IMR-90 (cell line): ENCODE data around the gene S100A12. TPM values are rescaled to one million over a fixed set of nuclear protein-coding genes. Genes with fewer than 3 reads are reported as not detected.

Experiments used
- ATAC-seq: fragments of 200-7000 bp; cut with Tn5 transposase; 2 replicates; pipeline ENCODE4 v1.9.1; 2020; ENCODE audit warnings: low read depth, mild to moderate bottlenecking, moderate library complexity
- BruUV-seq: library from RNA; stranded (reverse); fragments of 400-500 nt; replicated peaks from 2 replicates; lab custom pipeline; 2021; lab: Mats Ljungman, UMichigan
- CTCF ChIA-PET: fragments of 300-600 bp; formaldehyde crosslinking; extraction: SDS; loops from one replicate; lab custom pipeline; 2021; ENCODE audit warnings: antibody characterized with exemption; lab: Yijun Ruan, JAX
- POLR2A ChIA-PET: fragments of 300-600 bp; sonication (Branson Sonifier 250); formaldehyde crosslinking; loops from one replicate; lab custom pipeline; 2022; ENCODE audit warnings: antibody characterized with exemption; ENCODE audit not compliant: unreplicated experiment; lab: Charles Lee
- DNase-seq: peaks from one replicate; pipeline ENCODE4 v3.0.0; 2013
- H2AFZ ChIP-seq: replicated peaks from 2 replicates; pipeline ENCODE3; 2013; ENCODE audit warnings: low read length, mild to moderate bottlenecking; ENCODE audit not compliant: poor library complexity
- H2AK5ac ChIP-seq: 2 replicates; pipeline ENCODE4 v1.6.1; 2013; ENCODE audit warnings: low read depth, low read length, inconsistent platforms
- H2AK9ac ChIP-seq: replicated peaks from 2 replicates; pipeline ENCODE3; 2013; ENCODE audit warnings: mild to moderate bottlenecking, low read depth, low read length, moderate library complexity; ENCODE audit not compliant: poor library complexity
- H2BK120ac ChIP-seq: 2 replicates; pipeline ENCODE4 v1.6.1; 2013; ENCODE audit warnings: low read depth, low read length, inconsistent platforms
- H2BK15ac ChIP-seq: 3 replicates; pipeline ENCODE4 v1.6.1; 2013; ENCODE audit warnings: low read depth, low read length, inconsistent platforms
- H2BK20ac ChIP-seq: 2 replicates; pipeline ENCODE4 v1.6.1; 2013; ENCODE audit warnings: low read depth, mild to moderate bottlenecking, inconsistent platforms, low read length, moderate library complexity
- H2BK5ac ChIP-seq: 2 replicates; pipeline ENCODE4 v1.6.1; 2013; ENCODE audit warnings: mild to moderate bottlenecking, low read depth, low read length, inconsistent platforms; ENCODE audit not compliant: poor library complexity, severe bottlenecking
- H3K14ac ChIP-seq: replicated peaks from 2 replicates; pipeline ENCODE4 v1.6.1; 2013; ENCODE audit warnings: low read depth, low read length, inconsistent platforms
- H3K18ac ChIP-seq: 2 replicates; pipeline ENCODE4 v1.6.1; 2013; ENCODE audit warnings: low read depth, low read length, control low read depth
- H3K23ac ChIP-seq: 2 replicates; pipeline ENCODE4 v1.6.1; 2013; ENCODE audit warnings: low read depth, low read length, inconsistent platforms
- H3K27ac ChIP-seq: 2 replicates; pipeline ENCODE4 v1.5.1; 2013; ENCODE audit warnings: mild to moderate bottlenecking, control low read depth, low read length; ENCODE audit not compliant: insufficient read depth
- H3K27me3 ChIP-seq: 2 replicates; pipeline ENCODE4 v1.6.1; 2013; ENCODE audit warnings: low read length; ENCODE audit not compliant: control insufficient read depth, insufficient read depth
- H3K36me3 ChIP-seq: 2 replicates; pipeline ENCODE4 v1.6.1; 2013; ENCODE audit warnings: low read length, mixed read lengths; ENCODE audit not compliant: control insufficient read depth, insufficient read depth
- H3K4ac ChIP-seq: 2 replicates; pipeline ENCODE4 v1.6.1; 2013; ENCODE audit warnings: low read depth, low read length, inconsistent platforms
- H3K4me1 ChIP-seq: 2 replicates; pipeline ENCODE4 v1.6.1; 2013; ENCODE audit warnings: low read length, mixed read lengths; ENCODE audit not compliant: control insufficient read depth, insufficient read depth
- H3K4me2 ChIP-seq: 2 replicates; pipeline ENCODE4 v1.6.1; 2013; ENCODE audit warnings: low read depth, mild to moderate bottlenecking, control low read depth, low read length, moderate library complexity
- H3K4me3 ChIP-seq: 2 replicates; pipeline ENCODE4 v1.5.1; 2013; ENCODE audit warnings: low read depth, mild to moderate bottlenecking, control low read depth, low read length, moderate library complexity; ENCODE audit not compliant: insufficient read depth
- H3K56ac ChIP-seq: 2 replicates; pipeline ENCODE4 v1.6.1; 2013; ENCODE audit warnings: low read length, inconsistent platforms; ENCODE audit not compliant: insufficient read depth; ENCODE audit errors: extremely low read depth
- H3K79me1 ChIP-seq, 2 experiments: 2 replicates each; pipeline ENCODE4 v1.6.1; 2013; ENCODE audit warnings: low read length in 2 of 2, inconsistent platforms in 1 of 2, low read depth in 1 of 2
- H3K9ac ChIP-seq: 2 replicates; pipeline ENCODE4 v1.6.1; 2013; ENCODE audit warnings: low read depth, low read length, control low read depth
- H3K9me1 ChIP-seq: 2 replicates; pipeline ENCODE4 v1.6.1; 2013; ENCODE audit warnings: low read length, inconsistent platforms; ENCODE audit not compliant: insufficient read depth
- H3K9me3 ChIP-seq: 2 replicates; pipeline ENCODE4 v1.6.1; 2013; ENCODE audit warnings: low read length; ENCODE audit not compliant: control insufficient read depth, insufficient read depth
- H4K20me1 ChIP-seq: 2 replicates; pipeline ENCODE4 v1.6.1; 2013; ENCODE audit warnings: low read length, inconsistent platforms; ENCODE audit not compliant: insufficient read depth
- H4K5ac ChIP-seq: 2 replicates; pipeline ENCODE4 v1.6.1; 2013; ENCODE audit warnings: mild to moderate bottlenecking, low read depth, low read length, control low read depth
- H4K8ac ChIP-seq, 2 experiments: 2 replicates each; pipeline ENCODE4 v1.6.1; 2013; ENCODE audit warnings: low read depth in 2 of 2, low read length in 2 of 2, control low read depth in 1 of 2, inconsistent platforms in 1 of 2
- H4K91ac ChIP-seq: 2 replicates; pipeline ENCODE4 v1.6.1; 2013; ENCODE audit warnings: low read depth, low read length, inconsistent platforms; ENCODE audit not compliant: insufficient read depth
- CEBPB ChIP-seq: IDR thresholded peaks from 2 replicates; pipeline ENCODE4 v1.6.1; 2012; ENCODE audit warnings: low read depth, low read length, improper control_type of control experiment
- CTCF ChIP-seq: conservative IDR thresholded peaks from 2 replicates; pipeline ENCODE4 v1.5.1; 2012; ENCODE audit warnings: mild to moderate bottlenecking, low read depth, low read length, improper control_type of control experiment
- ELK1 ChIP-seq: fragments of 150-350 bp; IDR thresholded peaks from 2 replicates; pipeline ENCODE4 v1.6.1; 2016; ENCODE audit warnings: low read depth, mild to moderate bottlenecking, low read length, moderate library complexity, borderline replicate concordance
- FOS ChIP-seq: fragments of 150-350 bp; IDR thresholded peaks from 2 replicates; pipeline ENCODE4 v1.6.1; 2016; ENCODE audit warnings: low read depth, low read length
- MAFK ChIP-seq: IDR thresholded peaks from 2 replicates; pipeline ENCODE4 v1.6.1; 2012; ENCODE audit warnings: low read depth, low read length, improper control_type of control experiment
- MAZ ChIP-seq: IDR thresholded peaks from 2 replicates; pipeline ENCODE4 v1.6.1; 2012; ENCODE audit warnings: low read depth, mild to moderate bottlenecking, low read length, improper control_type of control experiment, moderate library complexity, borderline replicate concordance
- MXI1 ChIP-seq: IDR thresholded peaks from 2 replicates; pipeline ENCODE4 v1.6.1; 2012; ENCODE audit warnings: low read depth, mild to moderate bottlenecking, low read length, moderate library complexity, borderline replicate concordance
- NFE2L2 ChIP-seq: fragments of 150-350 bp; IDR thresholded peaks from 2 replicates; pipeline ENCODE4 v1.6.1; 2016; ENCODE audit warnings: low read depth, mild to moderate bottlenecking, low read length
- POLR2A ChIP-seq: IDR thresholded peaks from 2 replicates; pipeline ENCODE4 v1.6.1; 2012; ENCODE audit warnings: mild to moderate bottlenecking, low read depth, low read length
- RAD21 ChIP-seq: IDR thresholded peaks from 2 replicates; pipeline ENCODE4 v1.6.1; 2012; ENCODE audit warnings: low read length, improper control_type of control experiment
- RCOR1 ChIP-seq: IDR thresholded peaks from 2 replicates; pipeline ENCODE4 v1.6.1; 2012; ENCODE audit warnings: mild to moderate bottlenecking, low read length, improper control_type of control experiment; ENCODE audit not compliant: insufficient replicate concordance
- RFX5 ChIP-seq: IDR thresholded peaks from 2 replicates; pipeline ENCODE4 v1.8.0; 2012; ENCODE audit warnings: low read depth, mild to moderate bottlenecking, low read length, moderate library complexity
- SMC3 ChIP-seq: fragments of 150-350 bp; IDR thresholded peaks from 2 replicates; pipeline ENCODE4 v1.6.1; 2016; ENCODE audit warnings: low read depth, mild to moderate bottlenecking, antibody characterized with exemption, low read length, moderate library complexity
- WGBS, 2 experiments: methylation state at CpG; one replicate each; pipeline versions ENCODE4 v1.1.5 to v1.1.7; 2013; ENCODE audit warnings: missing lambda C conversion rate in 2 of 2; ENCODE audit not compliant: insufficient read length in 1 of 2; ENCODE audit errors: extremely low coverage in 2 of 2; 5-methylcytosine and 5-hydroxymethylcytosine counted together
- dilution Hi-C: fragments of 300-500 bp; cut with HindIII; formaldehyde crosslinking; loops from one replicate; pipeline ENCODE4 v1.14.3; 2018; ENCODE audit warnings: low sequenced_read_pairs; ENCODE audit not compliant: unreplicated experiment
- in situ Hi-C: fragments of 300-500 bp; cut with MboI; formaldehyde crosslinking; loops from 3 replicates; pipeline ENCODE4 v1.14.3; 2019; ENCODE audit warnings: low sequenced_read_pairs, inconsistent platforms, mixed read lengths
- intact Hi-C: fragments of 100-400 bp; cut with micrococcal nuclease; formaldehyde crosslinking; loops from 2 replicates; pipeline ENCODE4 v1.10.0; 2022
- polyA plus RNA-seq, 3 experiments: library from polyadenylated mRNA; depleted of rRNA; stranded (reverse); fragments of >200 nt; gene quantifications; 2 replicates each; pipeline ENCODE4 v1.2.3, GENCODE V29; 2012; ENCODE audit warnings: low replicate concordance in 1 of 3
- total RNA-seq: library from RNA; depleted of rRNA; stranded (reverse); fragments of >200 nt; gene quantifications from 2 replicates; pipeline ENCODE4 v1.2.3, GENCODE V29; 2012

The S100A12 gene
- total and polyA plus RNA-seq, 2 of the 4 experiments (the other 2 are of a cell fraction), result not detected

- H3K4me3 ChIP-seq, result no peak overlapping the region
- in situ Hi-C loops (no loop called here), intact Hi-C loops (loop anchor here (1.0 kb wide), 1 partner anchor 95 kb away; no protein-coding TSS in a partner anchor), dilution Hi-C loops (no loop called here)
- H2BK120ac ChIP-seq, result no peak overlapping the region
- POLR2A ChIA-PET, result no interaction called here
- no peak overlapping the region for H3K4me2 ChIP-seq
- H2BK5ac ChIP-seq, result no peak overlapping the region
- no peaks in the 10 kb centered on the region for H3K4me1 ChIP-seq
- peaks cover 7% of the 10 kb centered on the region; the same call in 1 of the 2 replicates for H3K27me3 ChIP-seq
- H3K27ac ChIP-seq, result no peak overlapping the region
- H3K9me1 ChIP-seq, result no peaks in the 10 kb centered on the region
- H3K14ac ChIP-seq, result no peak overlapping the region
- WGBS, 2 experiments, result 20% methylated on average over 1 of the region's 5 CpGs; no CpG with 5 or more reads in 1 of the 2 experiments
- H3K56ac ChIP-seq, result no peak overlapping the region
- H4K5ac ChIP-seq, result no peak overlapping the region
- DNase-seq (no peak), ATAC-seq (0 out of 2 replicates have a peak, but pooled peaks have one; percentile 24)
- no peak overlapping the region for H3K18ac ChIP-seq
- H4K8ac ChIP-seq, result no peak overlapping the region
- no peak overlapping the region for H2AK5ac ChIP-seq
- CTCF ChIA-PET, result interaction anchor here (1.0 kb wide), 1 partner anchor 95 kb away, joined by 5 read pairs; no protein-coding TSS in a partner anchor
- TF ChIP-seq MAZ (no peak), FOS (no peak), RCOR1 (no peak), MAFK (no peak), SMC3 (peak; percentile 7; the same call in 1 of the 2 replicates), NFE2L2 (no peak), ELK1 (no peak), CEBPB (no peak), MXI1 (no peak), RAD21 (0 out of 2 replicates have a peak, but pooled peaks have one; percentile 11), RFX5 (no peak), CTCF (0 out of 2 replicates have a peak, but pooled peaks have one; percentile 12), POLR2A (no peak)
- no peak overlapping the region for H2BK15ac ChIP-seq
- H3K9me3 ChIP-seq, result no peaks in the 10 kb centered on the region
- no TSS peak for BruUV-seq
- no peak overlapping the region for H3K23ac ChIP-seq
- no peak overlapping the region for H2AK9ac ChIP-seq
- H3K4ac ChIP-seq, result no peak overlapping the region
- H4K20me1 ChIP-seq, result no peaks in the 10 kb centered on the region
- no peak overlapping the region for H4K91ac ChIP-seq
- H3K36me3 ChIP-seq, result no peaks in the 10 kb centered on the region
- H3K79me1 ChIP-seq, result no peaks in the 10 kb centered on the region
- no peak overlapping the region for H3K9ac ChIP-seq
- no peak overlapping the region for H2AFZ ChIP-seq
- no peak overlapping the region for H2BK20ac ChIP-seq
Measured at GRCh38 chr1:153400244-153400643, 24.8 kb upstream of the S100A12 start.
